ENCODE data around the gene SLC7A7.
"Not testable (repeated sequence)": the region's sequence is repeated elsewhere in the genome, so short reads cannot be mapped to it uniquely, and the experiment has no call there.

SLC7A7 gene

GRCh38 chr14:22748206-22748605 is 67.0 kb downstream of the SLC7A7 start:
- DNase-seq = no peak

- no peak for DNase-seq
These were observed 67.5 kb downstream of the SLC7A7 start for GRCh38 chr14:22747769-22748168.

DNA sequence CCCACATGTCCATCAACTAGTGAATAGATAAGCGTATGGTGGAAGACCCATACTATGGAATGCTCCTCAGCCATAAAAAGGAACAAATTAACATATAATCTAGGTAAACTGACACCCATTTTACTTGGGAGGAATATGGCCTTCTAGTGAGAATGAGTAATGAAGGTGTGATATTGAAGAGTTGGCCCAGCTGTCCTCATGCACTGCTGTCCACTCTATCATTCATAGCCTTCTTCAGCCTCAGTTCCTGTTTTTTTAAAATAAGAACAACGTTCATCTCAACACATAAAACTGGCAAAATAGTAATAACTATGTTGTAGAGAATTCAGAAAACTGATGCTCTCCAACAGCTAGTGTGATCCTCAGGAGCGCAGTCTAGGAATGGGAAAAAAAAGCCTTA is 75.2 kb downstream of the SLC7A7 start:
- DNase-seq = no peak

GRCh38 chr14:22739423-22739822 is 75.8 kb downstream of the SLC7A7 start:
- DNase-seq = no peak

DNA sequence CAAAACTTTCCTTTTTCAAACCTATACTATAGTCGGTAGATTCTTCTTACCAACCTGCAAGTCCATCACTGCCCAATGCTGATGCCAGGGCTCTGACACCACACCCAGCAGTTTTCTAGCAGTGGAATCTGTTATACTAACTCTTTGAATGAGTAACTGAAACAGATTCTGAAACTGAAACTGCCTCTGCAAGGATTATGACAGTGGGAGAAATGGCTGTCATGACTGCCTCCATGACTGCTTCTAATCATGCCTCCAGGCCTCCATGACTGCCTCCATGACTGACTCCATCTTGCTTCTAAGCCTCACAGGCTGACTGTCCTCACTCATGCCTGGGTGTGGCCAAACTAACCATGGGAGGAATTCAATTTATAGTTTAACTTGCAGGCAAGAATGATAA is 78.2 kb downstream of the SLC7A7 start:
- no peak for DNase-seq

DNA sequence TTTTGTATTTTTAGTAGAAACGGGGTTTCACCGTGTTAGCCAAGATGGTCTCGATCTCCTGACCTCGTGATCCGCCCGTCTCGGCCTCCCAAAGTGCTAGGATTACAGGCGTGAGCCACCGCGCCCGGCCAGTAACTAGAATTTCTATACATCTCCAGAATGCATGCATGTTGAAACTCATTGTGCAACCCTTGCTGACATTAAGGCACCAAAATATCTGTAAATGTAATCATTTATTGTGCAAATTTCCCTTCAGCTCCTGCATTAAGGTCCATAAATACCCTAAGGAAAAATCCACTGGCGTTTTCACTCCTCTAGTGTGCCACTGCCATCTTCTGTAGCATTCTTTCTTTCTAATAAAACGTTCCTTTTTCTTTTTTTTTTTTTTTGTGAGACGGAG is 78.9 kb downstream of the SLC7A7 start:
- DNase-seq = not testable (repeated sequence)

DNA sequence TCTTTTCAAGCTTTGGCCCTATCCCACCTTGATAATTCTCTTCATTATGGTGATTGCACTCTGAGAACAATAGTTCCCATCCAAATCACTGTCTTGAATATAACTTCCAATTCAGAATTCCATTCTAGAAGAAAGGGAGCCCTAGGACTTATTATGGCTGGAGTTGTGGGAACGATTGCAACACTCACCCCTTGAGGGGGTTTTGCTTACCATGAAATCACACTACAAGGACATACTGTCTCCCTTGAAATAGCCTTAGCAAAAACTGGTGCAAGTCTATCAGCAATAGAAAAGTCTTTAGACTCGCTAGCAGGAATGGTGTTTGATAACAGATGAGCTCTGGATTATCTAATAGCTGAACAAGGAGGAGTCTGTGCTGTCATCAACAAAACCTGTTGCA is 80.1 kb downstream of the SLC7A7 start:
- DNase-seq = no peak

- no peak for DNase-seq
These were observed 81.4 kb downstream of the SLC7A7 start for GRCh38 chr14:22733829-22734228.

DNA sequence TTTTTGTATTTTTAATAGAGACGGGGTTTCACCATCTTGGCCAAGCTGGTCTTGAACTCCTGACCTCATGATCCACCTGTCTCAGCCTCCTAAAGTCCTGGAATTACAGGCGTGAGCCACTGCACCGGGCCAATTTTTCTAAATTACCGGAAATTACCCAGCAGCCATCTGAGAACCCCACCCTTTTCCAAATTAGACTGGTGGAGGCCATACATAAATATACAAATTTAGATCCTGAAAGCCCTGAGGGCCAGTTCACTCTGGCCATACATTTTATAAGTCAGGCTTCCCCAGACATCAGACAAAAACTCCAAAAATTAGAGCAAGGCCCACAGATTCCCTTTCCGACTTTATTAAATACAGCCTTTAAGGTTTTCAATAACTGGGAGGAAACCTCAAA is 83.2 kb downstream of the SLC7A7 start:
- not testable (repeated sequence) for DNase-seq

- no peak for DNase-seq
These were observed 89.2 kb downstream of the SLC7A7 start for GRCh38 chr14:22726012-22726411.

DNA sequence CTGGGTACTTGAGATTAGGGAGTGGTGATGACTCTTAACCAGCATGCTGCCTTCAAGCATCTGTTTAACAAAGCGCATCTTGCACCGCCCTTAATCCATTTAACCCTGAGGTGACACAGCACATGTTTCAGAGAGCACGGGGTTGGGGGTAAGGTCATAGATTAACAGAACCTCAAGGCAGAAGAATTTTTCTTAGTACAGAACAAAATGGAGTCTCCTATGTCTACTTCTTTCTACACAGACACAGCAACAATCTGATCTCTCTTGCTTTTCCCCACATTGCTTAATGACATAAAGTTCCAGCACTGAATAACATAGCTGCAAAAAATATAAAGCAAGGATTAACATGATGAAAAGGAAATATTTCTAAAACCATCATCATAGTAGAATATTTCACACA is 89.9 kb downstream of the SLC7A7 start:
- DNase-seq = not testable (repeated sequence)

DNA sequence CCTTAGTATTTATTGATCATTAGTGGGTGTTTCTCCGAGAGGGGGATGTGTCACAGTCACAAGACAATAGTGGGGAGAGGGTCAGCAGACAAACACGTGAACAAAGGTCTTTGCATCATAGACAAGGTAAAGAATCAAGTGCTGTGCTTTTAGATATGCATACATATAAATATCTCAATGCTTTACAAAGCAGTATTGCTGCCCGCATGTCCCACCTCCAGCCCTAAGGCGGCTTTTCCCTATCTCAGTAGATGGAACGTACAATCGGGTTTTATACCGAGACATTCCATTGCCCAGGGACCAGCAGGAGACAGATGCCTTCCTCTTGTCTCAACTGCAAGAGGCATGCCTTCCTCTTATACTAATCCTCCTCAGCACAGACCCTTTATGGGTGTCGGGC is 90.4 kb downstream of the SLC7A7 start:
- DNase-seq = not testable (repeated sequence)

- no peak for DNase-seq
These were observed 91.4 kb downstream of the SLC7A7 start for GRCh38 chr14:22723815-22724214.

Measured in femur (tissue), 1 donor.